SK-N-SH (cell line): Measurements from ENCODE around the gene MTHFD1L. TPM values are rescaled to one million over a fixed set of nuclear protein-coding genes. Genes with fewer than 3 reads are reported as not detected.

Experiments
- CTCF ChIA-PET: fragments of 300-600, 350-600 bp; formaldehyde crosslinking; extraction: SDS; loops from one replicate; lab custom pipeline; 2021; lab: Yijun Ruan, JAX
- POLR2A ChIA-PET: fragments of 350-600 bp; sonication (Branson Sonifier 250); formaldehyde crosslinking; extraction: SDS; loops from one replicate; lab custom pipeline; 2020; ENCODE audit warnings: antibody characterized with exemption, inconsistent platforms; lab: Yijun Ruan, JAX
- DNase-seq: peaks from one replicate; pipeline ENCODE4 v3.0.0; 2012
- H2AFZ ChIP-seq: fragments of 200-600 bp; sonication (generic); 2 replicates; pipeline ENCODE4 v1.8.1; 2016; ENCODE audit warnings: antibody characterized with exemption, mild to moderate bottlenecking, low read depth
- H3F3A ChIP-seq: fragments of 200-600 bp; sonication (generic); replicated peaks from 2 replicates; pipeline ENCODE3; 2016; ENCODE audit warnings: antibody characterized with exemption, mild to moderate bottlenecking; ENCODE audit not compliant: insufficient read depth
- H3K27ac ChIP-seq, 2 experiments: fragments of 200-500 bp in 1 of 2; fragments of 200-600 bp in 1 of 2; sonication (Bioruptor generic) in 1 of 2; sonication (generic), shearing (Covaris generic) in 1 of 2; 2 replicates each; pipeline versions ENCODE4 v1.5.1 to v1.6.1; 2014 to 2016; ENCODE audit warnings: low read depth in 2 of 2, inconsistent platforms in 1 of 2, low read length in 1 of 2, mild to moderate bottlenecking in 1 of 2, mixed read lengths in 1 of 2
- H3K27me3 ChIP-seq: fragments of 200-600 bp; sonication (generic), shearing (Covaris generic); 2 replicates; pipeline ENCODE4 v1.6.1; 2016; ENCODE audit warnings: mixed run types; ENCODE audit not compliant: insufficient read depth
- H3K36me3 ChIP-seq, 2 experiments: fragments of 200-500 bp in 1 of 2; fragments of 200-600 bp in 1 of 2; sonication (Bioruptor generic) in 1 of 2; sonication (generic) in 1 of 2; replicated peaks in 1 of 2; 2 replicates each; pipeline versions ENCODE3 to v1.5.1; 2014 to 2016; ENCODE audit warnings: low read length in 1 of 2, mild to moderate bottlenecking in 1 of 2; ENCODE audit not compliant: insufficient read depth in 2 of 2, control insufficient read depth in 1 of 2
- H3K4me1 ChIP-seq, 2 experiments: fragments of 200-500 bp in 1 of 2; fragments of 200-600 bp in 1 of 2; sonication (Bioruptor generic) in 1 of 2; sonication (generic), shearing (Covaris generic) in 1 of 2; 2 replicates each; pipeline versions ENCODE4 v1.5.1 to v1.6.1; 2014 to 2016; ENCODE audit warnings: low read depth in 1 of 2, low read length in 1 of 2, mixed run types in 1 of 2; ENCODE audit not compliant: insufficient read depth in 2 of 2, control insufficient read depth in 1 of 2
- H3K4me2 ChIP-seq: fragments of 200-600 bp; sonication (generic), shearing (Covaris generic); 2 replicates; pipeline ENCODE4 v1.6.1; 2017; ENCODE audit warnings: mixed run types
- H3K4me3 ChIP-seq, 2 experiments: fragments of 200-500 bp in 1 of 2; fragments of 200-600 bp in 1 of 2; sonication (Bioruptor generic) in 1 of 2; sonication (generic), shearing (Covaris generic) in 1 of 2; 2 replicates each; pipeline versions ENCODE4 v1.5.1 to v1.8.1; 2014 to 2016; ENCODE audit warnings: low read depth in 2 of 2, inconsistent platforms in 1 of 2, low read length in 1 of 2, mild to moderate bottlenecking in 1 of 2, mixed read lengths in 1 of 2, moderate library complexity in 1 of 2
- H3K79me2 ChIP-seq: fragments of 200-600 bp; sonication (generic); 2 replicates; pipeline ENCODE4 v1.8.1; 2017; ENCODE audit warnings: mild to moderate bottlenecking; ENCODE audit not compliant: insufficient read depth
- H3K9ac ChIP-seq: fragments of 200-600 bp; sonication (generic); 2 replicates; pipeline ENCODE4 v1.6.1; 2017; ENCODE audit warnings: mixed run types
- H3K9me2 ChIP-seq: fragments of 200-600 bp; sonication (generic); 2 replicates; pipeline ENCODE4 v1.6.1; 2017; ENCODE audit warnings: mixed run types
- H3K9me3 ChIP-seq: fragments of 200-600 bp; sonication (generic); 2 replicates; pipeline ENCODE4 v1.6.1; 2017; ENCODE audit warnings: mixed run types, mild to moderate bottlenecking, moderate library complexity
- H4K20me1 ChIP-seq: fragments of 200-600 bp; sonication (generic); 2 replicates; pipeline ENCODE4 v1.6.1; 2017; ENCODE audit warnings: mild to moderate bottlenecking, mixed run types; ENCODE audit not compliant: insufficient read depth
- EZH2phosphoT487 ChIP-seq: fragments of 200-600 bp; sonication (generic); IDR thresholded peaks from 2 replicates; pipeline ENCODE4 v1.6.1; 2017; ENCODE audit warnings: low read depth, mixed run types, mild to moderate bottlenecking, antibody characterized with exemption, moderate library complexity, borderline replicate concordance
- GATA2 ChIP-seq: sonication (generic); formaldehyde crosslinking; IDR thresholded peaks from 2 replicates; pipeline ENCODE4 v1.5.0; 2020; ENCODE audit warnings: mild to moderate bottlenecking, missing genetic modification reagents
- IRF3 ChIP-seq: fragments of 150-350 bp; IDR thresholded peaks from 2 replicates; pipeline ENCODE4 v1.6.1; 2016; ENCODE audit warnings: mild to moderate bottlenecking, low read depth, low read length
- JUND ChIP-seq: IDR thresholded peaks from 2 replicates; pipeline ENCODE4 v1.4.0; 2012
- MEF2A ChIP-seq: IDR thresholded peaks from 2 replicates; pipeline ENCODE4 v1.4.0; 2012; ENCODE audit warnings: low read depth, borderline replicate concordance
- MXI1 ChIP-seq: IDR thresholded peaks from 2 replicates; pipeline ENCODE4 v1.6.1; 2012; ENCODE audit warnings: mild to moderate bottlenecking, low read depth, low read length, improper control_type of control experiment
- POLR2AphosphoS5 ChIP-seq: IDR thresholded peaks from 2 replicates; pipeline ENCODE4 v1.6.1; 2012; ENCODE audit warnings: low read depth, low read length
- RCOR1 ChIP-seq: fragments of 150-350 bp; IDR thresholded peaks from 2 replicates; pipeline ENCODE4 v1.6.1; 2017; ENCODE audit warnings: antibody characterized with exemption, low read length
- RFX5 ChIP-seq: IDR thresholded peaks from 2 replicates; pipeline ENCODE4 v1.6.1; 2012; ENCODE audit warnings: mild to moderate bottlenecking, improper control_type of control experiment, low read length
- RXRA ChIP-seq: IDR thresholded peaks from 2 replicates; pipeline ENCODE4 v1.4.0; 2012; ENCODE audit warnings: low read depth, mild to moderate bottlenecking, borderline replicate concordance
- TAF1 ChIP-seq: IDR thresholded peaks from 2 replicates; pipeline ENCODE4 v1.6.1; 2012; ENCODE audit warnings: low read depth, mild to moderate bottlenecking, low read length, moderate library complexity, borderline replicate concordance
- TCF12 ChIP-seq: IDR thresholded peaks from 2 replicates; pipeline ENCODE4 v1.4.0; 2012
- TEAD4 ChIP-seq: IDR thresholded peaks from 2 replicates; pipeline ENCODE4 v1.4.0; 2012; ENCODE audit warnings: mild to moderate bottlenecking, borderline replicate concordance; ENCODE audit not compliant: insufficient read depth
- USF1 ChIP-seq: IDR thresholded peaks from 2 replicates; pipeline ENCODE4 v1.4.0; 2012; ENCODE audit warnings: low read depth, borderline replicate concordance
- ZBTB33 ChIP-seq: IDR thresholded peaks from 2 replicates; pipeline ENCODE4 v1.4.0; 2012; ENCODE audit warnings: low read depth, borderline replicate concordance
- WGBS: methylation state at CpG from one replicate; pipeline ENCODE4 v1.1.6; 2017; ENCODE audit warnings: low lambda C conversion rate; 5-methylcytosine and 5-hydroxymethylcytosine counted together
- polyA plus RNA-seq, 3 experiments: library from polyadenylated mRNA; depleted of rRNA; stranded (reverse); fragments of >200 nt; gene quantifications; 2 replicates each; pipeline ENCODE4 v1.2.3, GENCODE V29; 2012
- TF ChIP-seq, protein P1 (sequence below): fragments of 150-350 bp; IDR thresholded peaks from 2 replicates; pipeline ENCODE4 v1.6.1; 2017; ENCODE audit warnings: antibody characterized with exemption, low read length, low read depth, borderline replicate concordance

Gene MTHFD1L
- polyA plus RNA-seq, 1 of the 3 experiments (the other 2 are of a cell fraction), result 37.0 TPM

GRCh38 chr6:151001387-151002056, 136.0 kb downstream of the MTHFD1L start:
- H2AFZ ChIP-seq, result no peak overlapping the region
- H3K9me3 ChIP-seq, result no peaks in the 10 kb centered on the region
- POLR2A ChIA-PET, result no interaction called here
- no peaks in the 10 kb centered on the region for H3K79me2 ChIP-seq
- H3F3A ChIP-seq, result peaks cover 25% of the 10 kb centered on the region
- no peak overlapping the region for H3K4me2 ChIP-seq
- H3K9me2 ChIP-seq, result no peaks in the 10 kb centered on the region
- CTCF ChIA-PET, result interaction anchor here (0.8 to 4.4 kb wide), 6 partner anchors 11 to 323 kb away, joined by 3 to 26 read pairs (median 3); no protein-coding TSS in a partner anchor
- no peak overlapping the region for H3K9ac ChIP-seq
- no peak for DNase-seq
- H3K27ac ChIP-seq, result no peak overlapping the region
- WGBS, result 100% methylated on average over 4 of the region's 5 CpGs
- H4K20me1 ChIP-seq, result no peaks in the 10 kb centered on the region
- peaks cover 5 to 7% of the 10 kb centered on the region in 2 experiments for H3K36me3 ChIP-seq
- peaks cover 3 to 23% of the 10 kb centered on the region in 2 experiments; a peak in 3 of 4 replicates for H3K4me1 ChIP-seq
- no peak for TF ChIP-seq RFX5
- no peak for TF ChIP-seq MEF2A
- TF ChIP-seq GATA2 (CRISPR knock-in tag), result no peak
- TF ChIP-seq POLR2AphosphoS5, result no peak
- TF ChIP-seq RCOR1, result no peak
- no peak for TF ChIP-seq RXRA
- TF ChIP-seq MXI1, result no peak
- TF ChIP-seq, protein P1, sequence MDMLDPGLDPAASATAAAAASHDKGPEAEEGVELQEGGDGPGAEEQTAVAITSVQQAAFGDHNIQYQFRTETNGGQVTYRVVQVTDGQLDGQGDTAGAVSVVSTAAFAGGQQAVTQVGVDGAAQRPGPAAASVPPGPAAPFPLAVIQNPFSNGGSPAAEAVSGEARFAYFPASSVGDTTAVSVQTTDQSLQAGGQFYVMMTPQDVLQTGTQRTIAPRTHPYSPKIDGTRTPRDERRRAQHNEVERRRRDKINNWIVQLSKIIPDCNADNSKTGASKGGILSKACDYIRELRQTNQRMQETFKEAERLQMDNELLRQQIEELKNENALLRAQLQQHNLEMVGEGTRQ, result no peak
- no peak overlapping the region for H3K4me3 ChIP-seq
- H3K27me3 ChIP-seq, result no peaks in the 10 kb centered on the region

- Histone ChIP-seq H3K4me3 (no peak overlapping the region), H4K20me1 (no peaks in the 10 kb centered on the region), H3K27me3 (no peaks in the 10 kb centered on the region), H3K27ac (no peak overlapping the region), H3F3A (peaks cover 25% of the 10 kb centered on the region)
- TF ChIP-seq EZH2phosphoT487, result no peak
- no peak for TF ChIP-seq ZBTB33
- TF ChIP-seq MEF2A, result no peak
- TF ChIP-seq TEAD4, result no peak
- no peak for TF ChIP-seq USF1
- no peak for TF ChIP-seq IRF3
- no peak for TF ChIP-seq TAF1
- no peak for TF ChIP-seq TCF12
- no peak for TF ChIP-seq JUND
- TF ChIP-seq, all 33 proteins: peak for 0
- H3K36me3 ChIP-seq, result peaks cover 2 to 7% of the 10 kb centered on the region in 2 experiments
- CTCF ChIA-PET, result interaction anchor here (1.1 to 4.4 kb wide), 3 partner anchors 12 to 322 kb away, joined by 3 to 26 read pairs (median 10); no protein-coding TSS in a partner anchor
- DNase-seq, result no peak
- no peaks in the 10 kb centered on the region for H3K9me2 ChIP-seq
- H3K9ac ChIP-seq, result no peak overlapping the region
- H3K4me1 ChIP-seq, result peaks cover 3 to 23% of the 10 kb centered on the region in 2 experiments; a peak in 3 of 4 replicates
- WGBS, result 90% methylated on average over 2 of the region's 2 CpGs
- H3K4me2 ChIP-seq, result no peak overlapping the region
- no peaks in the 10 kb centered on the region for H3K9me3 ChIP-seq
- POLR2A ChIA-PET, result no interaction called here
- no peaks in the 10 kb centered on the region for H3K79me2 ChIP-seq
- H2AFZ ChIP-seq, result no peak overlapping the region
Measured at GRCh38 chr6:151002057-151002450, 136.6 kb downstream of the MTHFD1L start.
